ENCODE measurements around the gene MRM3. TPM values are rescaled to one million over a fixed set of nuclear protein-coding genes. Genes with fewer than 3 reads are reported as not detected.
"Not testable (repeated sequence)": the region's sequence is repeated elsewhere in the genome, so short reads cannot be mapped to it uniquely, and the experiment has no call there.

The MRM3 gene
- total RNA-seq, 1 donor from 2014 or later, result 10.7 TPM

DNA sequence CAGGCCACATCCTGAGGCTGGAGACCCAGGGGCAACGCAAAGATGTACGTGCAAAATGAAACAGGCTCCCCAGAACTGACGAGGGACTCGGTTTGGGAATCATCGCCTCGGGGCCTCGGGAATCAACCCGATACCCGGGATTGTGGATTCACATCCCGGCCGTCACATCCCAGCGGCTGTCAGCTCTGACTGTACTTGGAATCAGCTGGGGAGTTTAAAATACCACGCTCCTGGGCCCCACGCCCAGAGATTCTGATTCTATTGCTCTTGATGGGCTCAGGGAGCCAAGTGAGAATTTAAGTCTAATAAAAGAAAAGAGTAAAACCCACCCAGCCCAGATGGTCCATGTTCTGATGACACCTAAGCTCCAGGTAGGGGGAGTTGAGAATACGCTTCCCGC, 42.2 kb downstream of the MRM3 start:
- no peak for DNase-seq (ENCODE audit: low spot score)

DNA sequence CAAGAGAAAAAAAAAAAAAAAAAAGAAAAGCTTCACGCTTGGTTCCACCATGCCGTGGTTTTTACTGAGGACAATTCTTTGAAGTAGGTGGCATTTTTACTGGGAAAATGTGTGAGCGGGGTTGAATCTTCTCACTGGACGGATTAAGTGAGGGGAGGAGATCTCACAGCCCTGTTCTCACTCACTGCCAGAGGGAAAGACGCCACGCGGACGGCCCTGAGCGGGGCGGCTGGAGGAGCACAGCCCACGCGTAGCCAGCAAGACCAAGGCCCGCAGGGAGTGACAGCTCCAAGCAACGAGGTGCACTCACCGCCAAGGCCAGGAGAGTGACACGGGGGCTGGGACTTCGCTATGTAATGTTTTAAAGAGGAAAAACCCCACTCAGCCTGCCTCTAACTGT, 43.1 kb downstream of the MRM3 start:
- DNase-seq (ENCODE audit: low spot score), result no peak

DNA sequence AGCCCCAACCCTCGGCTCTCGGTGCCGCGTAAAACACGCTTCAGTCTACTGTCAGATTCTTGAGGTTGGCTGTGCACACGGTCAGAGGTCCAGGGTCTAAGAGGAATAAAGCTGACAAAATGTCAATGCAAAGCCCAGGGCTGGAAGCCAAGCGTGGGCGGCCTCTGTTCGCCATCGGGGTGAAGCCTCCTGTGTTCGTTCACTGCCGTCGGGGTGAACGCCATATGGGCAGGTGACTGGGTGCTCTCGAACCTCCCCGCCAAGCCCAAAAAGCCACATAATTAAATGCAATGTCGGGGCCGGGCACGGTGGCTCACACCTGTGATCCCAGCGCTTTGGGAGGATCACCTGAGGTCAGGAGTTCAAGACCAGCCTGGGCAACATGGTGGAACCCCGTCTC, 44.6 kb downstream of the MRM3 start:
- DNase-seq (ENCODE audit: low spot score), result no peak

DNA sequence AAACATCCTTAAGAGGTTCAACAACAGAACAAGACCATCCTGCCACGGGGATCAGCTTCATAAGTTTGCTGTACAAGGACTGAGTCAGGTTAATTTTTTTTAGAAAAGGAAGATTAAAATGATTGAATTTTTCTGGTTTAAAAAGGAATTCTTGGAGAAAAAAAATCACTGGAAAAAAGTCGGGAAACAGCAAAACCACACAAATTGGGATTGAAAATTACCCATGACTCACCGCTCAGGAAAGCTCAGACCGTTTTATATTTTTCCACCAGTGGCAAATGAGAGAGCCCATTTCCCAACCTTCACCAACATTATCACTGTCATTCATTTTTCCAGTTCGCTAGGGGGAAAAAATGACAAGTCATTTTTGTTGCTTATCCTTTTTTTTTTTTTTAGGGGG, 46.6 kb downstream of the MRM3 start:
- DNase-seq (ENCODE audit: low spot score), result no peak

DNA sequence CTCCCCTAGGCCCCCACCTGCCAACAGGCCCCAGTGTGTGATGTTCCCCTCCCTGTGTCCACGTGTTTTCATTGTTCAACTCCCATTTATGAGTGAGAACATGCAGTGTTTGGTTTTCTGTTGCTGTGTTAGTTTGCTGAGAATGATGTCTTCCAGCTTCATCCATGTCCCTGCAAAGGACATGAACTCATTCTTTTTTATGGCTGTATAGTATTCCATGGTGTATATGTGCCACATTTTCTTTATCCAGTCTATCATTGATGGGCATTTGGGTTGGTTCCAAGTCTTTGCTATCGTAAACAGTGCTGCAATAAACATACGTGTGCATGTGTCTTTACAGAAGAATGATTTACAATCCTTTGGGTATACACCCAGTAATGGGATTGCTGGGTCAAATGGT, 47.5 kb downstream of the MRM3 start:
- DNase-seq (ENCODE audit: low spot score), result not testable (repeated sequence)

DNA sequence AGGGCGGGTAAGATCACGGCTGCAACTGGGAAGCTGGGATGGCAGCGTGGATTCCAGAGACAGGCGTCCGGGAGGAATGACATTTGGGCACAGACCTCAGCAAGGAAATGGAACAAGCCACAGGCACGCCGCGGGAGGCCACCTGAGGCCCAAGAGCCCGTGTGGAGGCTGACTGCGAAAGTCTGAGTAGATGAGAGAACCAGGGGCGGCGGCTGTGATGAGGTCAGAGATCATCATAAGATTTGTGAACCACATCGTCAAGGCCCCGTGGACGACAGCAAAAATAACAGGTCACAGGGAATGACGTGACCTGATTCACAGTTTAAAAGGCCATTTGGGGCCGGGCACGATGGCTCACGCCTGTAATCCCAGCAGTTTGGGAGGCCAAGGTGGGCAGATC, 48.2 kb downstream of the MRM3 start:
- DNase-seq (ENCODE audit: low spot score), result no peak

DNA sequence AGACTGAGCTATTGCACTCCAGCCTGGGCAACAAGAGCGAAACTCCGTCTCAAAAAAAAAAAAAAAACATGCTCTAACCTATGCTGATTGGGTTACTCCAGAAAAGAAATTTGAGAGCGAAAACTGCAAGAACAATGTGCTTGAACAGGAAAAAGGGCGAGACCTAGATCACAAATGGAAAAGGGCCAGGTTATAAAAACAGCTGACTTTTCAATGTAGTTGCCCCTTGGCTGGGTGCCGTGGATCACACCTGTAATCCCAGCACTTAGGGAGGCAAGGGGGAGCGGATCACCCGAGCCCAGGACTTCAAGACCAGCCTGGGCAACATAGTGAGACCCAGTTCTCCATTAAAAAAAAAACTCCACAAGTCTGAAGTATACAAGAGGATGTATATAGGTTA, 48.8 kb downstream of the MRM3 start:
- no peak for DNase-seq (ENCODE audit: low spot score)

DNA sequence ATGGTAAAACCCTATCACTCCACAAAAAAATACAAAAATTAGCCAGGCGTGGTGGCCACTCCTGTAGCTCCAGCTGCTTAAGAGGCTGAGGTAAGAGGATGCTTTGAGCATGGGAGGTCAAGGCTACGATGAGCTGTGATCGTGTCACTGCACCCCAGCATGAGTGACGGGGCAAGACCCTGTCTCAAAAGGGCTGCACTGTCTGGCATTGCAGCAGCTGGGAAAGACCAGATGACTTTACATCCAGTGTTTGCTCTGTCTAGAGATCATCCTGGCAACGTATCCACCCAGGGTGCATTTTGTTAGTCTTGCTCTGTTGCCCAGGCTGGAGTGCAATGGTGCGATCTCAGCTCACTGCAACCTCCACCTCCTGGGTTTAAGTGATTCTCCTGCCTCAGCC, 52.0 kb downstream of the MRM3 start:
- DNase-seq (ENCODE audit: low spot score), result no peak

DNA sequence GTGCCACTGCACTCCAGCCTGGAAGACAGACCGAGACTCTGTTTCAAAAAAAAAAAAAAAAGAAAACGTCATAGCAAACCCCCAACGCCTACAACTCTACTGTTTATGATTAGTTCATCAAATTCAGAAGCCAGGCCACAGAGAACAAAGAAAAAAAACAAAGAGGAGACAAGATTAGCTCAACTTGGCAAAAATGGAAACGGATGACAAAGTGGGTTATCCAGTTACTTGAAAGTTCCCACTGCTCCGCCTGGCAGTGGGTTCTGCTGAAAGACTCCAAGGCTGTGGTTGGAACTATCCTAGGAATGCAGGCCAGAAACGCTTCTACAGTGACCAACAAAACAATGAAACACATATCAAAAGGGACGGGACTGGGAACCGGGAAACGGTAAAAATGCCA, 53.1 kb downstream of the MRM3 start:
- DNase-seq (ENCODE audit: low spot score), result no peak

DNA sequence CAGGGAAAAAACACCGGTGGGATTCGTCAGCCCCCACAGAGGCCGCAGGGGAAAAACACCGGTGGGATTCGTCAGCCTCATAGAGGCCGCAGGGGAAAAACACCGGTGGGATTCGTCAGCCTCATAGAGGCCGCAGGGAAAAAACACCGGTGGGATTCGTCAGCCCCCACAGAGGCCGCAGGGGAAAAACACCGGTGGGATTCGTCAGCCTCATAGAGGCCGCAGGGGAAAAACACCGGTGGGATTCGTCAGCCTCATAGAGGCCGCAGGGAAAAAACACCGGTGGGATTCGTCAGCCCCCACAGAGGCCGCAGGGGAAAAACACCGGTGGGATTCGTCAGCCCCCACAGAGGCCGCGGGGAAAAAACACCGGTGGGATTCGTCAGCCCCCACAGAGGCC, 53.6 kb downstream of the MRM3 start:
- not testable (repeated sequence) for DNase-seq (ENCODE audit: low spot score)

DNA sequence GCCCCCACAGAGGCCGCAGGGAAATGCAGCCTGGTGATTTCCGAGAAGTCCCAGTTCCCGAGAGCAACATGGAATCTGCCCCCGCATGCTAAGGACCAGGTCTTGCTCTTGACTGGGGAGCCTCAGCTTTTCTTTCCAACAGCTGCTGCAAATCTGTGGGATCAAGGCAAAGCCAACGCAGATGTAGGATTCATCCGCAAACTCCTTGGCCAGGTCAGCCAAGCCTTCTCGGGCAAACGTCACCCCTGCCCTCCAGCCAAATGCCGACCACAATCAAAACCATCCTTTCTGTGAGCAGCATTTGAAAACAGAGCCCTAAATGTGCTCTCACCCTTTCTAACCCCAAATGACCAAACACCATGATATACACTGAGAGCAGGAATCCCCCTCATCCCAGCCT, 54.0 kb downstream of the MRM3 start:
- no peak for DNase-seq (ENCODE audit: low spot score)

DNA sequence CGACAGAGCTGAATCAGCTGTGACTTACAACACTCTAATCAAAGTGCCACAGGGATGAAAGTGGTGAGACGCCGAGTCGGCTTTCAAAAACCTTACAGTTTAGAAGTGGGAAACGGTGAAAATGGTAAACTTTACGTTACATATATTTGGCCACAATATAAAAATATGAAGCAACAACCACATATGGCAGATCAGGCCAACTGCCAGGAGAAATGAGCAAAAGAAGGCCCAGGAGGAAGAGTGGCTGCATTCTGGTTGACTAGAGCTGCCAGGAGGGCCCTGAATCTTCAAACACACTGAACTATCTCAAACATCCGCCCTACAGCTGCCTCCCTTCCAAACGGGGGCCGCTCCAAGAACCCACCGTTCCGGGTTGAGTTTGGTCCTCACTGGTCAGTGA, 56.3 kb downstream of the MRM3 start:
- no peak for DNase-seq (ENCODE audit: low spot score)

DNA sequence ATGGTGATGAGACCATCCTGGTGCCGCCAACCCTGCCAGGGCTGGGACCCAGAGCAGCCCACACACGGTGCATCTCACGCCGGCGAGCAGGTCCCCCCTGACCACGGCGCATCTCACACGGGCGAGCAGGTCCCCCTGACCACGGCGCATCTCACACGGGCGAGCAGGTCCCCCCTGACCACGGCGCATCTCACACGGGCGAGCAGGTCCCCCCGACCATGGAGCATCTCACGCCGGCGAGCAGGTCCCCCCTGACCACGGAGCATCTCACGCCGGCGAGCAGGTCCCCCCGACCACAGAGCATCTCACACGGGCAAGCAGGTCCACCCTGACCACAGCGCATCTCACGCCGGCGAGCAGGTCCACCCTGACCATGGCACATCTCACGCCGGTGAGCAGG, 59.2 kb downstream of the MRM3 start:
- DNase-seq (ENCODE audit: low spot score), result no peak

Other genes starting within 250 kb of the MRM3 start
- gene VPS53, start 67.5 kb upstream of the MRM3 start, total RNA-seq, result 126 TPM
- 38.3 TPM for gene TLCD3A, start 49.8 kb upstream of the MRM3 start, total RNA-seq
- gene GEMIN4, start 30.1 kb upstream of the MRM3 start, total RNA-seq, result 26.7 TPM
- gene GLOD4, start 73 bp upstream of the MRM3 start, total RNA-seq, result 72.4 TPM
- 78.3 TPM for gene NXN, start 197.4 kb downstream of the MRM3 start, total RNA-seq
- 10.3 TPM for gene TIMM22, start 214.8 kb downstream of the MRM3 start, total RNA-seq